Mononuclear cell (primary cell): Measurements from ENCODE around the gene ARNT2. TPM values are rescaled to one million over a fixed set of nuclear protein-coding genes. Genes with fewer than 3 reads are reported as not detected.
"Not testable (repeated sequence)": the region's sequence is repeated elsewhere in the genome, so short reads cannot be mapped to it uniquely, and the experiment has no call there.

Experiments
- H3K27me3 ChIP-seq: 2 replicates; pipeline ENCODE4 v1.6.0; 2011; ENCODE audit warnings: low read length, control low read depth; ENCODE audit not compliant: insufficient read depth
- H3K4me1 ChIP-seq: 2 replicates; pipeline ENCODE4 v1.5.1; 2011; ENCODE audit warnings: mild to moderate bottlenecking, low read length, control low read depth; ENCODE audit not compliant: insufficient read depth
- H3K4me3 ChIP-seq: 2 replicates; pipeline ENCODE4 v1.5.1; 2011; ENCODE audit warnings: mild to moderate bottlenecking, low read length, moderate library complexity
- H3K9me3 ChIP-seq: 2 replicates; pipeline ENCODE4 v1.5.1; 2011; ENCODE audit warnings: low read depth, mild to moderate bottlenecking, control low read depth, low read length
- total RNA-seq: library from RNA; depleted of rRNA; stranded (reverse); fragments of >200 nt; gene quantifications from one replicate; pipeline ENCODE4 v1.2.3, GENCODE V29; 2012

Gene ARNT2
- total RNA-seq: not detected

DNA sequence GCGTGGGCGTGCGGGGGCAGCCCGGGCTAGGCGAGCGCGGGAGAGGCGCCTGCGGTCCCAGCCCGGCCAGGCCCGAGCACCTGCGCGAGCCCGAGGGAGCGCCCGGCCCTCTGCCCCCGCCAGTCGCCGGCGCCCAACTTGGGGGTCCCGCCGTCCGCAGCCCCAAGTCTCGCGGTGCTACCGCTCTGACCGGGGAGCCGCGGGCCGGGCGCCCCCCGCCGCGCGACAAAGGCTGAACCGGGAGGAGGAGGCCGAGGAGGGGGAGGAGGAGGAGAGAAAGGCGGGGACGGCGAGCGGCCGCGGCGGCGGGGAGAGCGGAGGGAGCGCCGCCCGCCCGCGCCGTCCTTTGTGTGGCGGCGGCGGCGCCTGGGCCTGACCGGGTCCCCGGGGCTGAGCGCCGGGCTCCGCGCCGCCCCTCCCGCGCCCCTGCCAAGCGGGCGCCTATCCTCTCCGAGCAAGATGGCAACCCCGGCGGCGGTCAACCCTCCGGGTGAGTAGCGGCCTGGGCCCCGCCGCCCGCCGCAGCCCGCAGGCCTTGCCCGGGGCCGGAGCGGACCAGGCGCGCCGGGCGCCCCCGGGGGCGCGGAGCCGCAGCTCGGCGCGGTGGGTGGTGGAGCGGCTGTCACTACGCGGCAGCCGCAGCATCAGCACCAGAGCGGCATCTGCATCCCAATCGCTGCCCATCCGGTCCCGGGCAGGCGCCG lies at the start of gene ARNT2:
Gene ARNT2 (plus strand): TSS at position 326 of the 704 bp plus-strand sequence. CDS start 134 bp downstream, at position 460.
- no peak within 1 kb of the TSS for H3K4me3 ChIP-seq
- H3K4me1 ChIP-seq: no peaks in the 10 kb centered on the region
- no peaks in the 10 kb centered on the region for H3K9me3 ChIP-seq
- H3K27me3 ChIP-seq: peaks cover 71% of the 10 kb centered on the region

DNA sequence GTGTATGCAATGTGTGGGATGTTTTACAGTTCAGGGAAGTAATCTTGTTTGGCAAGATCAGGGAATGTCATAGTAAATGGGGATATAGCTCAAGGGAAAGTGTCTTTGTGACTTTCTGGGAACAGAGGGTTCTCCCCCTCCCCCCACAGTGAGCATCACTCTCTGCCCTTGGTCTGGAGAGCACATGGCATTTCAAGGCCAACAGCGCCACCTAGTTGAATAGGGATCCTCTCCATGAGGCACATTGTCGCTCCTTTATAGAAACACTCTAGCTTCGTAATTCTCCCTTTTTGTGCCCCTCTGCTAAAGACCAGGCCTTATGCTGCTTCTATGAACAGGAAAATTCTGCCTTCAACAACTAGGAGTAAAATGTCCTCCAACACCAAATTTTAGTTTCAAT lies 37.1 kb upstream of the ARNT2 start:
- Histone ChIP-seq H3K9me3 (peaks cover 22% of the 10 kb centered on the region), H3K4me1 (no peaks in the 10 kb centered on the region), H3K4me3 (no peak overlapping the region), H3K27me3 (no peaks in the 10 kb centered on the region)

DNA sequence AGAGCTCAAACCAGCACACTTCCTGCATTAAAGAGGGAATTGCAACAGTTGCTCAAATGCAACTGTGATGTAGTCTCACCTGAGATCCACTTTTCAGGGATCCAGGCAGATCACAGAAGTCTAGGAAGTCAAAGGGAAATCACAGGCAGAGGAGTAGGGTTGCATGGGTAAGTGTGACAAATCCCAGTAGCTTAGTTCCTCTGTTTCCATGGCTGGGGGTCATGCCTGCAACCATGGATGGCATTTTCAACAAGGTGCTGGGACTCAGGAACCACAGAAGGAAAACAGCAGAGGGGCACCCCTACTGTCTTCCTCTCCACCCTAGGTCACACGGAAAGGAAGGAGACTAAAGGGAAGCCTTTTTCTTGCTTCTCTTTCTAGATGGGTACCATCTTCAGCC lies 36.5 kb upstream of the ARNT2 start:
- H3K9me3 ChIP-seq: peaks cover 22% of the 10 kb centered on the region

DNA sequence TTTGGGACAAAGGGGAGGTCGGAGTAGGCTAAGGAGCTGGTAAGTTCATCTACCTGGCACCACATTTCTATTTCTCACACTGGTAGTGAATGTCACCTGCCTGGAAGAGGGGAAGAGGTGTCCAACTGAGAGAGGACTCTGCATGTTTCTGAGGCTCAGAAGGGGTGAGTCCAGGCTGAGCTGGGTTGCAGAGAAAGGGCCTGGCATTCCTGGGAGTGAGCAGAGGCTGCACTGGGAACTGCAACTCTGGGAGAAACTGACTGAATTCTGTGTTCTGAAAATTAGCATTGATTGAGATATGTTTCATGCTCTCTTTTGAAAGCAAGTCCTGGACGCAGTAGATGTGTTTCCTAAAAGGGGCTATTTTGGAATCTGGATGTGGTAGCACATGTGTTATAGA lies 32.3 kb upstream of the ARNT2 start:
- H3K27me3 ChIP-seq: no peaks in the 10 kb centered on the region
- peaks cover 17% of the 10 kb centered on the region for H3K9me3 ChIP-seq

More for the DNA sequence above, 36.5 kb upstream of the ARNT2 start:
- no peaks in the 10 kb centered on the region for H3K4me1 ChIP-seq
- H3K4me3 ChIP-seq: no peak overlapping the region
- H3K27me3 ChIP-seq: no peaks in the 10 kb centered on the region

DNA sequence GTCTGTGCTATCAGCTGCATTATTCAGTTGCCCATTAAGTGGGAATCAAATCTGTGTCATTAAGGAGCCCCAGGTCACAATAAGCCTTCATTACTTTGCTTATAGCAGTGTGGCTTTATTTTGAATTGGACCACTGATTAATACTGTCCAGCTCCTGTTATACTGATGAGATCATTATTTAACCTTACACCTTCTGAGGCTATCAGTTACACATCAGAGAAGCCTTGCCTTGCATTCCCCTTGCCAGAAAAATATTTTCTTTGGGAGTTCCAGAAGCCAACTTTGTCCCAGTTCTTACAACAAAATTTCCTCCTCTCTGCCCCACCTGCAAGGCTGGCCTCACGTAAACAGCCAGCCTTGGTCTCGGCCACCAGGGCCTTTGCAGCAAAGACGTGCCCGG lies 29.7 kb upstream of the ARNT2 start:
- H3K4me3 ChIP-seq: no peak overlapping the region
- H3K27me3 ChIP-seq: no peaks in the 10 kb centered on the region
- H3K4me1 ChIP-seq: no peaks in the 10 kb centered on the region
- no peaks in the 10 kb centered on the region for H3K9me3 ChIP-seq

More for the DNA sequence above, 32.3 kb upstream of the ARNT2 start:
- Histone ChIP-seq H3K4me3 (no peak overlapping the region), H3K4me1 (no peaks in the 10 kb centered on the region)

DNA sequence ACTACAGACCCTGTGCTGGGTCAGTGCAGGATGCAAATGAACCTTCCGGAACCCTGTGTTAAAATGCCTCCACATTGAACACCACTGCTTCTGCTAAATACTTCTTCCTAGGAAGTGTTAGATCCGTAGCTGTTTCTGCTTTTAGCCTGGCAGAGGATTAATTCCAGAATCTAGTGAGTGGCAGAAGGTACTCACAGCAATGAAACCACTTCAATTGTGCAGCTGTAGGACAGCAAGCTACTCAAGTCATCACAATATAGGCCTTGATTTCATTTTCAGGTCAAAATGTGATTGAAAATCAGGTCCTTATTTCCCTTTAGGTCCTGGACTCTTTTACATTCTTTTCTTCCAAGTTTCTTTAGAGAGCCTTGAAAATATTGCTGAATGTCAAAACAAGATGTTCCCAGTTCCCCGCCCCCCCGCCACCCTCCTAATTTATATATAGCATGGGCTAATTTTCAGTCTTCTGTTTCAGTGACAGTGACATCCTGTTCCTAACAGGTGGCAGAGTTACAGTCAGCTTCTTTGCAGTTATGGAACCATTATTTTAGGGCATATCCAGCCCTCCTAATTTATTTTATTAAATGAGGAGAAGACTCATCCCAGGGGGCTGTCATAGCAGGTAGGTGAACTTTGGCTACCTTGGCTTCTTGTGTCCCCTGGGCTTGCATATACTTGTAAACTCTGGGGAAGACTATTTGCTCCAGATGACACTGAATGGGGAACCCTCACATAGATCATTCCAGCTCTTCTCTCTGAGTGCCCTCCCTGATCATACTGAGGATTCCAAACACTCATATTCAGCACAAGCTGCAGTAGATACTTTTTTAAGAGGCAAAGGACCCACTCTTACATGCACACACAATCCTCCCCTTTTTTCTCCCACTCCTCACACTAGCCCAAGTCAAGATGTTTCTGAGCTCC lies 28.0 kb upstream of the ARNT2 start:
- no peaks in the 10 kb centered on the region for H3K27me3 ChIP-seq
- H3K9me3 ChIP-seq: no peaks in the 10 kb centered on the region
- H3K4me1 ChIP-seq: no peaks in the 10 kb centered on the region
- H3K4me3 ChIP-seq: no peak overlapping the region

DNA sequence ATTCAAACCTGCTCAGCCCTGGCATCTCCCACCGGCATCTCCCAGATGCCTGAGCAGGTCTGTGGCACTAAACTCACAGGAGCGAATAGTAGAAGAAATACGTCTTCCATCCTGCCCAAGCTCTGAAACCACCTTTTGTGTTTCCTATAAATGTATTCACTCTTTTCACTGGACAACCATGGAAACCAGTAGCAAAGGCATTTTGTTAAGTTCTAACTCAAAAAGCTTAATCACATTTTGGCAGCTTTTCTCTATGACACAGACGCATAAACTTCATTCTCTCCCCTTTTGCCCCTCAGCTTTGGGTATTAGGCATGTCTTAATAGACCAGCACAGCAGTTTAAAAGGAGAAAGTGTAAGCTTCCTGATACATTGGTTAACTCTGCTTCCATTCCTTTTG lies 24.5 kb upstream of the ARNT2 start:
- H3K4me3 ChIP-seq: no peak overlapping the region
- H3K4me1 ChIP-seq: no peaks in the 10 kb centered on the region
- H3K27me3 ChIP-seq: no peaks in the 10 kb centered on the region
- H3K9me3 ChIP-seq: no peaks in the 10 kb centered on the region

DNA sequence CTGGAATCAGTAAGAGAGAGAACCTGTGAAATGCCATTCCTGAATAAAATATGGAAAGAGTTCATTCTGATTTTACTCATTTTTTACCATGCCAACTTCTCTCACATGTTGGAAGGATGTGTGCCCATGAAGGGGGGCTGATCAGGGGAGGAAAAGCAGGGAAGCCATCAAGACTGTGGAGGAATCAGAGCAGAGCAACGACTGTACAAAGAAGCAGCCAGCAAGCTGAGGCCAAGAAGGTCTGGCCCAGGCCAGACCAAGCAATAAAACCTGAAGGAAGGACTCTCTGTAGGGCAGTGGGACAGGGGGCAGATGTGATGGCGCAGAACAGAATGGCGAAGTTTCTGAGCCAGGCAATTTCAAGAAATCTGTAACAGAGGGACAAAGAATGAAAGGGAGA lies 24.0 kb upstream of the ARNT2 start:
- no peaks in the 10 kb centered on the region for H3K27me3 ChIP-seq
- no peak overlapping the region for H3K4me3 ChIP-seq
- H3K4me1 ChIP-seq: no peaks in the 10 kb centered on the region
- H3K9me3 ChIP-seq: no peaks in the 10 kb centered on the region

DNA sequence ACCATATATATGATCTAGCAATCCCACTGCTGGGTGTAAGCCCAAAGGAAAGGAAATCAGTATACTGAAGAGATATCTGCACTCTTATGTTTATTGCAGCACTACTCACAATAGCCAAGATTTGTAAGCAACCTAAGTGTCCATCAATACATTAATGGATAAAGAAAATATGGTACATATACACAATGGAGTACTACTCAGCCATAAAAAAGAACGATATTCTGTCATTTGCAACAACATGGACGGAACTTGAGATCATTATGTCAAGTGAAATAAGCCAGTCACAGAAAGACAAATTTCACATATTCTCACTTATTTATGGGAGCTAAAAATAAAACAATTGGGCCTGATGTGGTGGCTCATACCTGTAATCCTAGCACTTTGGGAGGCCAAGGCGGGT lies 21.9 kb upstream of the ARNT2 start:
- no peaks in the 10 kb centered on the region for H3K27me3 ChIP-seq

DNA sequence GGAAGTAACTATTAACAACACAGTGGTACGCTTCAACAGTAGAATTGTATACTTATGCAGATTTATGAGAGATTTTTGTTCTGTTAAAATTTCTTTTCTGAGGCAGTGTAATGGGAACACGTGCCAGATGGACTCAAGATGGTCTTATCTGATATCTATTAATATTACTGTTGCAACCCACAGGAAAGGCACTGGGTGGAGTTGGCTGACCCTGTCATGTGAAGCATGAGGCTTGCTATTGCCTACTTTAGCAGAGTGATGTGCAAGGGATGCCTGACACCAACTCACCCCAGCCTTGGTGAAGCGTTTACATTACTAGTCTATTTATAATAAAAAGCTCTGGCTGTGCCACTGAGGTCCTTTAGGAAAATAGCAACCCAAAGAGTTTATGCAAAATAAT lies 19.8 kb upstream of the ARNT2 start:
- Histone ChIP-seq H3K4me1 (no peaks in the 10 kb centered on the region), H3K4me3 (no peak overlapping the region), H3K9me3 (no peaks in the 10 kb centered on the region), H3K27me3 (peaks cover 3% of the 10 kb centered on the region)

More for the DNA sequence above, 21.9 kb upstream of the ARNT2 start:
- Histone ChIP-seq H3K4me1 (no peaks in the 10 kb centered on the region), H3K9me3 (no peaks in the 10 kb centered on the region), H3K4me3 (no peak overlapping the region)

DNA sequence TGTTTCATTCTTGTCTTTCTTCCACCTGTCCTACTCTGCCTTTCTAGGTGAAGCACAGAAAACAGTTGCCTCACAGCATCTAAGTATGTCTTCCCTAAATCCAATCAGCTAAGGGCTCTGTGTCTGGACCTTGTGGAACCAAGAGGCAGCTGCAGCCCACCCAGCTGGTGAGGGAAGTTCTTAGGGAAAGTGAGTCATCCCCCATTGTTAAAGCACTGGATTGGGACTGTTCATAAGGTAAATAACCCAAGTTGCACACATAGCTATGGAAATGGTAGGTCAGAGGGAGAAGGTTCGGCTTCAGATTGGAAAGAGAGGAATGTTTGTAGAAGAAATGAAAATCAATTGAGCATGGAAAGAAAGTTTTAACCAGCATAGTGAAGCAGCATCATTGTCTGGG lies 18.0 kb upstream of the ARNT2 start:
- Histone ChIP-seq H3K4me3 (no peak overlapping the region), H3K9me3 (no peaks in the 10 kb centered on the region), H3K4me1 (no peaks in the 10 kb centered on the region), H3K27me3 (peaks cover 3% of the 10 kb centered on the region)

DNA sequence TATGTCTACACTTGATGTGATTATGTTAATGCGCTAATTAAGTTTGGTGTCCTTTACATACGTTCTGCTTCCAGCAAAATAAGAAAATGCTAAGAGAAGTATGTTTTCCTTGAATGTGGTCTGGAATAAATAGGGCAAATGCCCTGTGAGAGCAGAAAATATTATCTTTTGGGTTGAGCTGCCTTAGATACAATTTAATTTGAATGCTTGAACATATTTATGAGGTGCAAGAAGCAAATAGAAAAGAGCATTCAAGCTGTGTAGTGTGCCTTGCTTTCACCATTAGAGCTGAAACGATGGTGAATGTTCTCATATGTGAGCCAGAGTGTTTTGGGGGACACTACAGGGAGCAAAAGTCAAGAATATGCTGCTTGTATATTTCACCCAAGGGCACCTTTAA lies 15.9 kb upstream of the ARNT2 start:
- Histone ChIP-seq H3K4me1 (no peaks in the 10 kb centered on the region), H3K4me3 (no peak overlapping the region), H3K9me3 (no peaks in the 10 kb centered on the region), H3K27me3 (peaks cover 3% of the 10 kb centered on the region)

DNA sequence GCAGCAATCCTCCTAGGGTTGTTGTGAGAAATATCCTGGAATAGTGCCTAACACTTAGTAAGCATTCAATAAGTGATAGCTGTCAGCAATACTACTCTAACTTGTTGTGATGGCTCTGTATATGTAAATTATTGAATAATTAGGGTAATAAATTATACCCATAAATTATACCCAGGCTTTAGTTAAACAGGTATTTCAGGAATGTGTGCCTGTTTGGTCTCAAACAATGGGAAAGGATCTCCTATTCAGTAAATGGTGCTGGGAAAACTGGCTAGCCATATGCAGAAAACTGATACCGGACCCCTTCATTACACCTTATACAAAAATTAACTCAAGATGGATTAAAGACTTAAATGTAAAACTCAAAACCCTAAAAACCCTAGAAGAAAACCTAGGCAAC lies 14.8 kb upstream of the ARNT2 start:
- H3K9me3 ChIP-seq: no peaks in the 10 kb centered on the region
- no peaks in the 10 kb centered on the region for H3K4me1 ChIP-seq
- H3K27me3 ChIP-seq: peaks cover 3% of the 10 kb centered on the region
- no peak overlapping the region for H3K4me3 ChIP-seq

DNA sequence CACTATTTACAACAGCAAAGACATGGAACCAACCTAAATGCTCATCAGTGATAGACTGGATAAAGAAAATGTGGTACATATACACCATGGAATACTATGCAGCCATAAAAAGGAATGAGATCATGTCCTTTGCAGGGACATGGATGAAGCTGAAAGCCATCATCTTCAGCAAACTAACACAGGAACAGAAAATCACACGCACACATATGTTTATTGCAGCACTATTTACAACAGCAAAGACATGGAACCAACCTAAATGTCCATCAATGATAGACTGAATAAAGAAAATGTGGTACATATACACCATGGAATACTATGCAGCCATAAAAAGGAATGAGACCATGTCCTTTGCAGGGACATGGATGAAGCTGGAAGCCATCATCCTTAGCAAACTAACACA lies 13.2 kb upstream of the ARNT2 start:
- H3K27me3 ChIP-seq, H3K4me3 ChIP-seq, H3K4me1 ChIP-seq: not testable (repeated sequence)

DNA sequence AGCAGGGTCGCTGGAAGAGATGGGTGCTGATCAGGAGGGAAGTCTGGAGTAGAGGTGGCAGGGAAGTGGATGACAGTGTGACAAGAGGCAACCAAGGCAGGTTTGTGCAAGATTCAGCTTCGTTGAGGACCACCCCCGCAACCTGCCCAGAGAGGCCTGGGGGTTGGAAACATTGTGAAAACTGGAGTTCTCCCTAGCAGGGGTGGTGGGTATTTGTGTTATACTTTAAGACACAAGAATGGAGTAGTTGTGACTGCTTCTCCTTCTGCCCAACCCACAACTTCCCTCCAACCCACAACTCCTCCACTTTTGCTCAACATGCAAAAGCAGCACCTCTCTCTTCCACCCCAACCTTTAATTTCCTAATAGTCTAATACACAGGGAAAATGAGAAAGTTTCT lies 8.6 kb upstream of the ARNT2 start:
- peaks cover 20% of the 10 kb centered on the region for H3K27me3 ChIP-seq
- no peak overlapping the region for H3K4me3 ChIP-seq
- H3K4me1 ChIP-seq: no peaks in the 10 kb centered on the region
- no peaks in the 10 kb centered on the region for H3K9me3 ChIP-seq

More for the DNA sequence above, 13.2 kb upstream of the ARNT2 start:
- not testable (repeated sequence) for H3K9me3 ChIP-seq
